C4-2B (cell line): ENCODE measurements around the gene PTPN21.

ENCODE experiments used
- H3K27ac ChIP-seq: fragments of 450-650 bp; 2 replicates; pipeline ENCODE4 v1.5.1; 2017
- CTCF ChIP-seq: fragments of 450-650 bp; conservative IDR thresholded peaks from 2 replicates; pipeline ENCODE4 v1.5.1; 2017; ENCODE audit warnings: mild to moderate bottlenecking
- ZFX ChIP-seq: fragments of 450-650 bp; IDR thresholded peaks from 2 replicates; pipeline ENCODE4 v1.6.1; 2017

PTPN21 gene

GRCh38 chr14:88519907-88520306, 34.9 kb downstream of the PTPN21 start:
- no peak overlapping the region for H3K27ac ChIP-seq
- TF ChIP-seq ZFX (no peak), CTCF (no peak)

GRCh38 chr14:88518592-88519512, 36.0 kb downstream of the PTPN21 start:
- no peak overlapping the region for H3K27ac ChIP-seq
- TF ChIP-seq ZFX (no peak), CTCF (no peak)

- TF ChIP-seq ZFX (no peak), CTCF (no peak)
- H3K27ac ChIP-seq = no peak overlapping the region
These were observed 37.9 kb downstream of the PTPN21 start for GRCh38 chr14:88516861-88517357.

GRCh38 chr14:88515499-88516221, 39.1 kb downstream of the PTPN21 start:
- H3K27ac ChIP-seq = no peak overlapping the region
- TF ChIP-seq ZFX (no peak), CTCF (no peak)

- TF ChIP-seq ZFX = no peak
- H3K27ac ChIP-seq = peak overlapping the region; percentile 68; the same call in 1 of the 2 replicates
These were observed 47.6 kb downstream of the PTPN21 start for GRCh38 chr14:88507208-88507607.

GRCh38 chr14:88505621-88506020, 49.2 kb downstream of the PTPN21 start:
- TF ChIP-seq CTCF (no peak), ZFX (no peak)
- peak overlapping the region; percentile 68 for H3K27ac ChIP-seq

GRCh38 chr14:88504602-88505001, 50.2 kb downstream of the PTPN21 start:
- H3K27ac ChIP-seq = no peak overlapping the region
- TF ChIP-seq ZFX (no peak), CTCF (no peak)
